BJ (cell line): ENCODE data around the gene ST6GAL1. TPM values are rescaled to one million over a fixed set of nuclear protein-coding genes. Genes with fewer than 3 reads are reported as not detected.

Experiments
- CTCF ChIA-PET: fragments of 350-600 bp; formaldehyde crosslinking; extraction: SDS; loops from one replicate; lab custom pipeline; 2021; ENCODE audit warnings: antibody characterized with exemption, inconsistent platforms; lab: Yijun Ruan, JAX
- POLR2A ChIA-PET: fragments of 300-600 bp; sonication (Branson Sonifier 250); formaldehyde crosslinking; extraction: SDS; loops from one replicate; lab custom pipeline; 2021; ENCODE audit warnings: antibody characterized with exemption; lab: Charles Lee
- DNase-seq: peaks from one replicate; pipeline ENCODE4 v3.0.0-alpha.2; 2011; ENCODE audit warnings: low read depth
- H3K27me3 ChIP-seq: 2 replicates; pipeline ENCODE4 v1.6.0; 2011; ENCODE audit warnings: low read length; ENCODE audit not compliant: control insufficient read depth, insufficient read depth
- H3K36me3 ChIP-seq: 2 replicates; pipeline ENCODE4 v1.5.1; 2011; ENCODE audit warnings: low read length; ENCODE audit not compliant: control insufficient read depth, insufficient read depth
- H3K4me3 ChIP-seq: 2 replicates; pipeline ENCODE4 v1.5.1; 2011; ENCODE audit warnings: low read depth, mild to moderate bottlenecking, control low read depth, low read length
- CTCF ChIP-seq: IDR thresholded peaks from 2 replicates; pipeline ENCODE4 v1.5.1; 2011; ENCODE audit warnings: low read depth, mild to moderate bottlenecking, control low read depth, inconsistent platforms, low read length, moderate library complexity; ENCODE audit not compliant: insufficient read depth
- polyA plus RNA-seq: library from polyadenylated mRNA; depleted of rRNA; stranded (reverse); fragments of >200 nt; gene quantifications from 2 replicates; pipeline ENCODE4 v1.2.3, GENCODE V29; 2011

The ST6GAL1 gene
- polyA plus RNA-seq, 1 experiment, result 1.5 TPM

GRCh38 chr3:186917512-186918312, 12.6 kb upstream of the ST6GAL1 start:
- ChIA-PET POLR2A (no interaction called here), CTCF (no interaction called here)
- Histone ChIP-seq H3K4me3 (no peak overlapping the region), H3K27me3 (peaks cover 5% of the 10 kb centered on the region), H3K36me3 (no peaks in the 10 kb centered on the region)
- no peak for DNase-seq
- no peak for TF ChIP-seq CTCF

GRCh38 chr3:186920301-186920700, 10.0 kb upstream of the ST6GAL1 start:
- TF ChIP-seq CTCF, result no peak
- Histone ChIP-seq H3K4me3 (no peak overlapping the region), H3K36me3 (no peaks in the 10 kb centered on the region), H3K27me3 (peaks cover 3% of the 10 kb centered on the region)
- ChIA-PET POLR2A (no interaction called here), CTCF (no interaction called here)
- no peak for DNase-seq

- H3K36me3 ChIP-seq, result no peaks in the 10 kb centered on the region
- no peak for DNase-seq
- peaks cover 2% of the 10 kb centered on the region for H3K27me3 ChIP-seq
- no peak overlapping the region for H3K4me3 ChIP-seq
- ChIA-PET POLR2A (no interaction called here), CTCF (no interaction called here)
- no peak for TF ChIP-seq CTCF
These were observed 9.5 kb upstream of the ST6GAL1 start for GRCh38 chr3:186920796-186921195.

- H3K36me3 ChIP-seq, result no peaks in the 10 kb centered on the region
- no peak for DNase-seq
- TF ChIP-seq CTCF, result no peak
- no peaks in the 10 kb centered on the region; the same call in 1 of the 2 replicates for H3K27me3 ChIP-seq
- CTCF ChIA-PET, result interaction anchor here (0.6 kb wide), 2 partner anchors 8 to 192 kb away, joined by 3 to 8 read pairs; no protein-coding TSS in a partner anchor
- no peak overlapping the region for H3K4me3 ChIP-seq
- POLR2A ChIA-PET, result no interaction called here
These were observed 8.7 kb upstream of the ST6GAL1 start for GRCh38 chr3:186921578-186921977.

- H3K27me3 ChIP-seq, result no peaks in the 10 kb centered on the region; the same call in 1 of the 2 replicates
- DNase-seq, result no peak
- H3K36me3 ChIP-seq, result no peaks in the 10 kb centered on the region
- CTCF ChIA-PET, result interaction anchor here (0.6 kb wide), 1 partner anchor 191 kb away, joined by 3 read pairs; no protein-coding TSS in a partner anchor
- TF ChIP-seq CTCF, result no peak
- POLR2A ChIA-PET, result no interaction called here
- no peak overlapping the region for H3K4me3 ChIP-seq
These were observed 8.1 kb upstream of the ST6GAL1 start for GRCh38 chr3:186922224-186922623.
